ENCODE results near the gene C1orf159. TPM values are rescaled to one million over a fixed set of nuclear protein-coding genes. Genes with fewer than 3 reads are reported as not detected.

Gene C1orf159
- total RNA-seq, 4 donors from 2014 or later: 2.8 to 6.4 (median 5.3) TPM

- in situ Hi-C loops (cut with MboI; ENCODE audit: low sequenced_read_pairs in 4 of 4): no loop called here
- TF ChIP-seq, protein P1, sequence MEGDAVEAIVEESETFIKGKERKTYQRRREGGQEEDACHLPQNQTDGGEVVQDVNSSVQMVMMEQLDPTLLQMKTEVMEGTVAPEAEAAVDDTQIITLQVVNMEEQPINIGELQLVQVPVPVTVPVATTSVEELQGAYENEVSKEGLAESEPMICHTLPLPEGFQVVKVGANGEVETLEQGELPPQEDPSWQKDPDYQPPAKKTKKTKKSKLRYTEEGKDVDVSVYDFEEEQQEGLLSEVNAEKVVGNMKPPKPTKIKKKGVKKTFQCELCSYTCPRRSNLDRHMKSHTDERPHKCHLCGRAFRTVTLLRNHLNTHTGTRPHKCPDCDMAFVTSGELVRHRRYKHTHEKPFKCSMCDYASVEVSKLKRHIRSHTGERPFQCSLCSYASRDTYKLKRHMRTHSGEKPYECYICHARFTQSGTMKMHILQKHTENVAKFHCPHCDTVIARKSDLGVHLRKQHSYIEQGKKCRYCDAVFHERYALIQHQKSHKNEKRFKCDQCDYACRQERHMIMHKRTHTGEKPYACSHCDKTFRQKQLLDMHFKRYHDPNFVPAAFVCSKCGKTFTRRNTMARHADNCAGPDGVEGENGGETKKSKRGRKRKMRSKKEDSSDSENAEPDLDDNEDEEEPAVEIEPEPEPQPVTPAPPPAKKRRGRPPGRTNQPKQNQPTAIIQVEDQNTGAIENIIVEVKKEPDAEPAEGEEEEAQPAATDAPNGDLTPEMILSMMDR (IDR thresholded peaks at IDR 0.05 in 4 of 5, conservative IDR thresholded peaks at IDR 0.05 in 1 of 5): no peak
- no peak for TF ChIP-seq POLR2A (IDR thresholded peaks at IDR 0.05)
- H3K4me3 ChIP-seq: no peak overlapping the region
Observed at GRCh38 chr1:1047963-1048362, 67.9 kb downstream of the C1orf159 start.

DNA sequence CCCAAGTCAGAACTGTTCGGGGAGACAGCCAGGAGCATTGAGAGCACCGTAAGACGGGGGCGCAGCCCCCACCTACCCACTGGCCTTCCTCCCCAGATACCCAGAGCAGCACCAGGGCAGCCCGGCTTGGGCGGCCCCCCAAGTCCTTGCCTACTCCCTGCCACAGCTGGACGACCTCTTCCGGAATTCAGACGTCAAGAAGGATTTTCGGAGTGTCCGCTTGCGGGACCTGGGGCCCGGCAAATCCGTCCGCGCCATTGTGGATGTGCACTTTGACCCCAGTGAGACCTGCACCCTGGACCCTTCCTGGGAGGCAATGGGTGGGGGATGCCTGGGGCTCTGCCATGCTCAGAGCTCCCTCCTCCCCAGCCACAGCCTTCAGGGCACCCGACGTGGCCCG is 68.5 kb downstream of the C1orf159 start:
- DNase-seq (no peak), ATAC-seq (no peak)
- Histone ChIP-seq H3K27me3 (no peaks in the 10 kb centered on the region), H3K9me3 (no peaks in the 10 kb centered on the region), H3K27ac (no peak overlapping the region), H3K36me3 (no peaks in the 10 kb centered on the region), H3K4me3 (no peak overlapping the region), H3K4me1 (no peaks in the 10 kb centered on the region)
- no peak for TF ChIP-seq POLR2A (IDR thresholded peaks at IDR 0.05)
- TF ChIP-seq, protein P1 (IDR thresholded peaks at IDR 0.05 in 4 of 5, conservative IDR thresholded peaks at IDR 0.05 in 1 of 5): no peak
- in situ Hi-C loops (cut with MboI; ENCODE audit: low sequenced_read_pairs in 4 of 4) (no loop called here), intact Hi-C loops (cut with DNase I; ENCODE audit: low total_unique reads) (no loop called here)

More at GRCh38 chr1:1047963-1048362, 67.9 kb downstream of the C1orf159 start:
- Histone ChIP-seq H3K9me3 (no peaks in the 10 kb centered on the region), H3K27ac (no peak overlapping the region), H3K27me3 (no peaks in the 10 kb centered on the region), H3K36me3 (no peaks in the 10 kb centered on the region), H3K4me1 (no peaks in the 10 kb centered on the region)
- ATAC-seq: no peak
- DNase-seq: no peak
- intact Hi-C loops (cut with DNase I; ENCODE audit: low total_unique reads): no loop called here

- H3K27me3 ChIP-seq: no peaks in the 10 kb centered on the region
- H3K4me3 ChIP-seq: no peak overlapping the region
- DNase-seq: no peak
- TF ChIP-seq, protein P1 (IDR thresholded peaks at IDR 0.05 in 4 of 5, conservative IDR thresholded peaks at IDR 0.05 in 1 of 5): no peak
- no peak for TF ChIP-seq POLR2A (IDR thresholded peaks at IDR 0.05)
- in situ Hi-C loops (cut with MboI; ENCODE audit: low sequenced_read_pairs in 4 of 4) (no loop called here), intact Hi-C loops (cut with DNase I; ENCODE audit: low total_unique reads) (no loop called here)
- H3K4me1 ChIP-seq: no peaks in the 10 kb centered on the region
- H3K36me3 ChIP-seq: no peaks in the 10 kb centered on the region
- no peaks in the 10 kb centered on the region for H3K9me3 ChIP-seq
- ATAC-seq: no peak
- no peak overlapping the region for H3K27ac ChIP-seq
Observed at GRCh38 chr1:1046767-1047166, 69.1 kb downstream of the C1orf159 start.

- Histone ChIP-seq H3K4me3 (no peak overlapping the region), H3K4me1 (no peaks in the 10 kb centered on the region), H3K27me3 (no peaks in the 10 kb centered on the region), H3K9me3 (no peaks in the 10 kb centered on the region), H3K27ac (no peak overlapping the region), H3K36me3 (no peaks in the 10 kb centered on the region)
- no peak for DNase-seq
- in situ Hi-C loops (cut with MboI; ENCODE audit: low sequenced_read_pairs in 4 of 4) (no loop called here), intact Hi-C loops (cut with DNase I; ENCODE audit: low total_unique reads) (no loop called here)
- TF ChIP-seq, protein P1 (IDR thresholded peaks at IDR 0.05 in 4 of 5, conservative IDR thresholded peaks at IDR 0.05 in 1 of 5): no peak
- TF ChIP-seq POLR2A (IDR thresholded peaks at IDR 0.05): no peak
- ATAC-seq: no peak
Observed at GRCh38 chr1:1046243-1046642, 69.6 kb downstream of the C1orf159 start.

- Histone ChIP-seq H3K27me3 (peaks cover 4 to 5% (median 4%) of the 10 kb centered on the region in 3 donors), H3K27ac (no peak overlapping the region), H3K36me3 (no peaks in the 10 kb centered on the region), H3K4me1 (peaks cover 0 to 5% of the 10 kb centered on the region in 2 donors), H3K9me3 (no peaks in the 10 kb centered on the region), H3K4me3 (no peak overlapping the region)
- DNase-seq (no peak), ATAC-seq (no peak)
- intact Hi-C loops (cut with DNase I; ENCODE audit: low total_unique reads): no loop called here
- TF ChIP-seq, protein P1 (IDR thresholded peaks at IDR 0.05 in 4 of 5, conservative IDR thresholded peaks at IDR 0.05 in 1 of 5): no peak
- TF ChIP-seq POLR2A (IDR thresholded peaks at IDR 0.05): no peak
- in situ Hi-C loops (cut with MboI; ENCODE audit: low sequenced_read_pairs in 4 of 4): no loop called here
Observed at GRCh38 chr1:1045129-1045528, 70.8 kb downstream of the C1orf159 start.

Data from gastrocnemius medialis (tissue), 4 donors.